Measurements from ENCODE around the gene OAS2. TPM values are rescaled to one million over a fixed set of nuclear protein-coding genes. Genes with fewer than 3 reads are reported as not detected.

Gene OAS2
- total RNA-seq, 1 experiment from 2014 or later: 1.3 TPM

DNA sequence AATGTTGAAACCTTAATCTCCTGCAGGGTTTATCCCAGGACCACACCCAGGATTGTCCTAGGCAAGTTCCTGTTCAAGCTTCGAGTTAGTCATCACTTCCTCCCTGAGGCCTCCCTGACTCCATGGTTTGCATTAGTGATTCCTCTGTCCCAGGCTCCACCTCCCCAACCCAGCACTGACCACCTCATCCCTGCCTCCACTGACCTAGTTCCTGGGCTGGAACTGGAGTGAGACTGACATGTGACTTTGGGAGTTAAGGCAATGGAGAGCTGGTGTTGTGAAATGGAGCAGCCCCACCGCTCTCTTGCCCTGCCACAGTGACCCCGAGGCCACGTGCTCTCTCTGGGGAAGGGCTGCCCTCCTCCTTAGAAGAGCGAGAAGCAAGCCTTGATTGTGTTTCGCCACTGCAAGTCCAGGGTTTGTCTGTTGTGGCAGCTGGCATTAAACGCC, 62.4 kb downstream of the OAS2 start:
- DNase-seq (ENCODE audit: low read depth, low spot score): peak; percentile 81
- in situ Hi-C loops (cut with HindIII; ENCODE audit: low pct_unique_long_range_greater_than_20kb, low sequenced_read_pairs): no loop called here

DNA sequence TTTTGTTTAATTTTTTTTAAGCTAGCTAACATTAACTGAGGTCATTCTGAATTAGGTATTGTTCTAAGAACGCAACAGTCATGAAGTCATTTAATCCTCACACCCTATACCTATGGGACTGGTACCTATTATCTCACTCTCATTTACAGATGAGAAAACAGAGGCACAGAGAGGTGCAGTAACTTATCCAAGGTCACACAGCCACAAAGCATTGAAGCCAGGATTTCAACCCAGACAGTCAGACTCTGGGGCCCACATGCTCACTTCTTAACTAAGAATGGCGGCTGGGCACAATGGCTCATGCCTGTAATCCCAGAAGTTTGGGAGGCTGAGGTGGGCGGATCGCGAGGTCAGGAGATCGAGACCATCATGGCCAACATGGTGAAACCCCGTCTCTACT, 63.2 kb downstream of the OAS2 start:
- DNase-seq (ENCODE audit: low read depth, low spot score): no peak
- in situ Hi-C loops (cut with HindIII; ENCODE audit: low pct_unique_long_range_greater_than_20kb, low sequenced_read_pairs): no loop called here

DNA sequence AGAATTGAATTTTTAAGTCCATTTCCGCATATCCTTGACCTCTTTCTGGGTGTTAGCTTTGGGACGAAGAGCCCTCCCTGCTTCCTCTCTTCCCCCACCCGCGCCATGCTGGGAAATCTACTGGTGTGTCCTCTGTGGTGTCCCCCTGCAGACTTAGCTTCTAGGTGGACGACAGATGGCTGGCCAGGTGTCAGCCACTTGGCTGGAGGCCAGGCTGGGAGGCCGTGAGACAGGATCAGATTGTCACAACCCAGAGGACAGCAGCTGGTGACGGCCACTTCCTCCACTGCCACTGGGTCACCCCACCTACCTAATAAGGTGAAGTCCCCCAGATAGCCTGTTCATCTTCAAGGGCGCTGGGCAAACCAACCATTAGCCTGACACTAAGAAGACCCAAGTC, 64.9 kb downstream of the OAS2 start:
- DNase-seq (ENCODE audit: low read depth, low spot score): no peak
- in situ Hi-C loops (cut with HindIII; ENCODE audit: low pct_unique_long_range_greater_than_20kb, low sequenced_read_pairs): no loop called here

DNA sequence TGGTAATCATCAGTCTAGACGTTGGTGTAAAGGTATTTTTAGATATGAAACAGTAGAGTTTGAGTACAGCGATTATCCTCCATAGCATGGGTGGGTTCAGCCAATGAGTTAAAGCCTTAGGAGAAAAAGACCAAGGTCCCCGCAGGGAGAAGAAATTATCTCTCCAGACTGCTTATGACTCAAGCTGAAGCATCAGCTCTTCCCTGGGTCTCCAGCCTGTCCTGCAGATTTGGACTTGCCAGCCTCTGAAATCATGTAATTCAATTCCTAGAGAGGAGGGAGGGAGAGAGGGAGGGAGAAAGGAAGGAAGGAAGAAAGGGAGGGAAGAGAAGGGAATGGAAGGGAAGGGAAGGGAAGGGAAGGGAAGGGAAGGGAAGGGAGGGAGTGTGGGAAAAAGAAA, 66.2 kb downstream of the OAS2 start:
- DNase-seq (ENCODE audit: low read depth, low spot score): no peak
- in situ Hi-C loops (cut with HindIII; ENCODE audit: low pct_unique_long_range_greater_than_20kb, low sequenced_read_pairs): no loop called here

DNA sequence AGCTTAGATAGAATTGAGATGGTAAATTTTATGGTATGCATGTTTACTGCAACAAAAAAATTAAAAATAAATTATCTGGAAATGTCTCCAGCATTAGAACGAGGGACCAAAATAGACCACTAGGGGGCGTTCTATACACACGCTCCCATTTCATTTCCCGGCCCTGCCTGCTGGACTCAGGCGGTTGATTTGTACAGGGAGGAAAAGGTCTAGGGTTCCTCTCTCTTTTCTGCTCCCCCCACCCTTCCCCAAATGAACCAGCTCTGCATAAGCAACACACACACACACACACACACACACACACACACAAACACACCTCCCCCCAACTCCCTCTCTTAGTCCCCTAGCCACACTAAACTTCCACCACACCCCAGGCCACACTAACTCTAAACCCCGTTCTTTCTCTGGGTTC, 70.4 kb downstream of the OAS2 start:
- in situ Hi-C loops (cut with HindIII; ENCODE audit: low pct_unique_long_range_greater_than_20kb, low sequenced_read_pairs): no loop called here
- peak; percentile 75 for DNase-seq (ENCODE audit: low read depth, low spot score)

DNA sequence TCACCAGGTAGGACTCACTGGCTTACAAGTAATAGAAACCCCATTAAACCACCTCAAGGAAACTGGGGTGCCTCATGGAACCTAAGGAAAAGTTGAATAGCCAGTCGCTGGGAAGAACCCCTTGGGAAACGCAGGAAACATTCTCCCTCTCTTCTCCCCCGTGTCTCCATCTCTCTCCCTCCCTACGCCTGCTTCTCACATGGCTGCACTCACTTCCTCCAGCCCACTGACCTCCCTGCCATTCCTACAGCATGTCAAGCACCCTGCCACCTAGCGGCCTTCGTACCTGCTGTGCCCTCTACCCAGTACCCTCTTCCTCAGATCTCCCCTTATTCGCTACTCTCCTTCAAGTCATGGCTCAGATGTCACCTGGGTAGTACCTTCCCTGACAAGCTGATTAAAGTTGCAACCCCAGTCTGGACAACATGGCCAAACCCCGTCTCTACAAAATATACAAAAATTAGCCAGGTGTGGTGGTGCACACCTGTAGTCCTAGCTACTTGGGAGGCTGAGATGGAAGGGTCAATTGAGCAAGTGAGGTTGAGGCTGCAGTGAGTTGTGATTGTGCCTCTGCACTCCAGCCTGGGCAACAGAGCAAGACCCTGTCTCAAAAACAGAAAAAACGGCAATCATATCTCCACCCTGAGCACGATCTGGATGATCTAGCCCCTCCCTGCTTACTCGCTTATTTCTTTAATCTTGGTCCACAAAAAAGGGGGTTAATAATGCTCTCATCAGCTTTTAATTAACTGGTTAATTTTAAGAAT, 71.8 kb downstream of the OAS2 start:
- in situ Hi-C loops (cut with HindIII; ENCODE audit: low pct_unique_long_range_greater_than_20kb, low sequenced_read_pairs): no loop called here
- DNase-seq (ENCODE audit: low read depth, low spot score): peak; percentile 70

DNA sequence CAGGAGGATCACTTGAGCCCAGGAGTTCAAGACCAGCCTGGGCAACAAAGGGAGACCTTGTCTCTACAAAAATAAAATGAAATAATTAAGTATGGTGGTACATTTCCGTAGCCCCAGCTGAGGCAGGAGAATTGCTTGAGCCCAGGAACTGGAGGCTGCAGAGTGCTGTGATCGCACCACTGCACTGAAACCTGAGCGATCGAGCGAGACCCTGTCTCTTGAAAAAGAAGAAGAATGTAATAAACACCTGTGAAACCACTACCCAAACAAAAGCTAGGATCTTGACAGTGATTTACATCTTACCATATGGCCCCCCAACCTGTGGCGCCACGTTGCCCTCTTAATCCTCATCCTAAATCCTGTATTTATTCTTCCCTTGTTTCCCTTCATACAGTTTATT, 72.5 kb downstream of the OAS2 start:
- no peak for DNase-seq (ENCODE audit: low read depth, low spot score)
- in situ Hi-C loops (cut with HindIII; ENCODE audit: low pct_unique_long_range_greater_than_20kb, low sequenced_read_pairs): no loop called here

DNA sequence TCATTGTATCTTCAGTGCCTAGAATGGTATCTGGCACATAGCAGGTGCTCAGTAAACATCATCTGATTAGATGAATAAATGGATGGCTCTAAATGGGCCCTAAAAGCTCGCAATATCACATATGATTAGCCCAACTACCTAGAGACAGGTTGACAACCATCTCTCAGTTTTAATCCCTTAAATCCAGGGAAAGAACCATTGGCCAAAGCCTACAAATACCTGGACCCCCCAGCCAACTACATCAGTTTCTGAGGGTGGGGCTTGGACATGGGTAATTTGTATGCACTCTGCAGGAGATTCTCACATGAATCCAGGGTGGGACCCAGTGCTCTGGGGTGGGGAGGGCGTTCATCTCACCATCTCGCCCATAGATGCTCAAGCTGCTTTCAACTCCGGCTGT, 73.4 kb downstream of the OAS2 start:
- in situ Hi-C loops (cut with HindIII; ENCODE audit: low pct_unique_long_range_greater_than_20kb, low sequenced_read_pairs): no loop called here
- DNase-seq (ENCODE audit: low read depth, low spot score): no peak

DNA sequence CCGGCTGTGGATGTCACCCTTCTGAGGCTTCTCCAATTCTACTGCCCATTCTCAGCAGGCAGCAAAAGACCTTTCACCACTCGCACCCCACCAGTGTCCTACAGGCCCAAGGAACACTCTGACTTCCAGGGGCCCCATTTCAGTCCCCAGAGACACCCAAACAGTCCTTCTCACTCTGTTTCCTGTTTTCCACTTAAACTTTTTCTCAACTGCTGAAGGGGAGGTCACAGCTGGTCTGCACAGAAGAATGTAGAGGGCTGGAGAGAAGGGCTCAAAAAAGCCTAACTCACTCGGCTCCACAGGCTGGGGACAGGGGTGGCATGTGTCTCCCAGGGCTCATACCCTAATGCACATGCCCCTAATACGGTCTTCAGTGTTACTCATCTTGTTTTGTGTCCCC, 74.0 kb downstream of the OAS2 start:
- DNase-seq (ENCODE audit: low read depth, low spot score): no peak
- in situ Hi-C loops (cut with HindIII; ENCODE audit: low pct_unique_long_range_greater_than_20kb, low sequenced_read_pairs): no loop called here

DNA sequence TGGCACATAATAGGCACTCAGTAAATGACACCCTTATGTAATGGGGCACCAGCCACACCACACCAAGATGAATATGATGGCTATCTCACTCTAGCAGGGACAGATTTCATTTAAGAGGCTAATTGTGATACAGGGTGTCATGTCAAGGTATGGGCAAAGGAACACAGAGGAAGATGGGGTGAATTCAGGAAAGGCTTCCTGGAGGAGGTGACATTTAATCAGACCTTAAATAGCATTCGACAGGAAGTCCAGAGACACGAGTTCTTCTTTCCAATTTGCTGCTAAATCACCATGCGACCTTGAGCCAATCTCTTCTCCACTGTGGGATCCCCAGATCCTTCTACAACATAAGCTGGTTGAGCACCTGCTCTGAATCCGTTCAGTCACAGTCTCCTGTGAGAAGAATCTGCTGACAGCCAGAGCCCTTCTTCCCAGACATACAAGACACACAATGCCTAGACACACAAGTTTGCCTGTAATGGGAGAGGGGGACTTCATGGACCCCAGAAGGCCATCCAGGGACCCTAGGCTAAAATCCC, 76.7 kb downstream of the OAS2 start:
- in situ Hi-C loops (cut with HindIII; ENCODE audit: low pct_unique_long_range_greater_than_20kb, low sequenced_read_pairs): no loop called here

DNA sequence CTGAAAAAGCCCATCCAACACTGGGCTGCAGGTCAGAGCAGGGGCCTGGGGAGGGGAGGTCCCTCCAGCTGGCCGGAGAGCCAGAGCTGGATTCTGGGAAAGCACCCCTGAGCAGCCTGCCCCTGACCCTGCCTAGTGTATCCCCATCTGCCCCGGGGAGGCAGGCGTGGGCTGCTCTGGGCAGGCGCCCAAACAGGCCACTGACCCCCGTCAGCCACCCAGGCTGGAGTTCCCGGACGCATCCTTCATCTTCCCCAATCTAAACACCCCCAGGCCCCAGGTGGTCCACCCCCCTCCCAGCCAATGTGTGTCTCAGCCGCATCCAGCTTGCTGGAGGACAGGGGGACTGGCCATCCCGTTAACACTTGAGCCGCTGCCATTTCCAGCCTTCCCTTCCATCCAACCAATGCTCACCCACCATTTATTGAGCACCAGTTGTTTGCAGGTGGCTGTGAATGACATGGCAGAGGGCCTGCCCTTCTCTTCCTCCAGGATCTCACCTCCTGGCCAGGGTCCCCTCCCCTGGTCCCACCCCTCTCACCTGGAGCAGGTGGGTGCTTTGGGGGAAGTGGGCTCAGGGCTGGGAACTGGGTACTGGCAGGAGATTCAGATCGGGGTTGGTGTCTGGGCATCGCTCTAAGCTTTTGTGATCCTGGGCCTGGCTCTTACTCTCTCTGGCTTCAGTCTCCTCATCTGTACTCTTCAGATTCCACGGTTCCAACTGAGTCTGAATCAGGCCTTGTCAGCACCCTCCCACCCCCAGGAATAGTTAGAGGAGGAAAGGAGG, 77.5 kb downstream of the OAS2 start:
- DNase-seq (ENCODE audit: low read depth, low spot score): no peak
- in situ Hi-C loops (cut with HindIII; ENCODE audit: low pct_unique_long_range_greater_than_20kb, low sequenced_read_pairs): no loop called here

More for the DNA sequence above, 76.7 kb downstream of the OAS2 start:
- no peak for DNase-seq (ENCODE audit: low read depth, low spot score)

DNA sequence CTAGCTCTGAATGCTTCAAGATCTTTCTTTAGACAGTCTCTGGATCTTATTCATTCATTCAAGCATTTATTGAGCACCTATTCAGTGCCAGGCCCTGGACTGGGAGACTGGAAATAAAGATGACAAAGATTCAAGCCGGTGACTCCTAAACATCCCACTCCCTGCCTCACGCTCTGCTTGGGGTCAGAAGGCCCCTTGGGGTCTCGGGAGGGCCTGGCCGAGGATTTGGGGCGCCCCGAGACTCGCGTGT, 78.0 kb downstream of the OAS2 start:
- in situ Hi-C loops (cut with HindIII; ENCODE audit: low pct_unique_long_range_greater_than_20kb, low sequenced_read_pairs): no loop called here
- DNase-seq (ENCODE audit: low read depth, low spot score): no peak

DNA sequence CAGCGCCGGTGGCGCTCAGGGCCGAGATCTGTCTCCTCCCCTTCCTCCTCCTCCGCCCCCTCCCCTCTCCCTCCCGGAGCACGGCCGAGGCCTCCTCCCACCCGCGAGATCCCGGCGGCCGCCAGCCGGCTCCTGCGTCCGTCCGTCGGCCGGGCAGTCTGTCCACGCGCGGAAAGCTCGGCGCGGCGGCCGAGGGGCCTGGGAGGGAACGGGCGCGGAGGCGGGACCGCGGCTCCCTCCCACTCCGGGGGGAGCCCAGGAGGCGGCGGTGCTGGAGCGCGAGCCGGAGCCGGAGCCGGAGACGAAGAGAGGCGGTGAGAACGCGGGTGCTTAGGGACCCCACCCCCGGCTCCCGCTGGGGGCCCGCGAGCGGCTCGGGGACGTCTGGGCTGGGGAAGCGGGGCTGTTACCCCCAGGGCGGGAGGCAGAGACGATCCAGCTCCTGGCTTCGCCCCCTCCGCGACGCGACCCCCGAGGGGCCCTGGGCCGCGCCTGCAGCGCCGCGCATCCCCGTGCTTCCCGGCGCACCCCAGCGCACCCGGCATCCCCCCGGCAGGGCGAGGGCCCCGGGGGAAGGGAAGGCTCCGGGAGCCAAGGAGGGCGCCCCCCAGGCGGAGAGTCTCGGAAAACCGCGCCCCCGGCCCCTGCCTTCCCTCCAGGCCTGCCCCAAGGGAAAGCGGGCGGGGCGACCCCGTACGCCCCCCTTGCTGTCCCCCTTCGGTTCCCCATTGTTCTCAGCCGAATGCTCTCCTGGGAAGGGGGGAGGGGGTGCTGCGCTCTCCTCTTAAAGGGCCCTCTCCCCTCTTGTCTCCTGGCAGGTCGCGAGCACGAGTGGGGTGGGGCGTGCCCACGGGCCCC, 78.5 kb downstream of the OAS2 start, which contains the start of gene DTX1:
Gene DTX1 (plus strand): TSS at position 100 of the 858 bp plus-strand sequence. CDS start 1,463 bp downstream, outside the sequence.
- in situ Hi-C loops (cut with HindIII; ENCODE audit: low pct_unique_long_range_greater_than_20kb, low sequenced_read_pairs): no loop called here
- DNase-seq (ENCODE audit: low read depth, low spot score): no peak

DNA sequence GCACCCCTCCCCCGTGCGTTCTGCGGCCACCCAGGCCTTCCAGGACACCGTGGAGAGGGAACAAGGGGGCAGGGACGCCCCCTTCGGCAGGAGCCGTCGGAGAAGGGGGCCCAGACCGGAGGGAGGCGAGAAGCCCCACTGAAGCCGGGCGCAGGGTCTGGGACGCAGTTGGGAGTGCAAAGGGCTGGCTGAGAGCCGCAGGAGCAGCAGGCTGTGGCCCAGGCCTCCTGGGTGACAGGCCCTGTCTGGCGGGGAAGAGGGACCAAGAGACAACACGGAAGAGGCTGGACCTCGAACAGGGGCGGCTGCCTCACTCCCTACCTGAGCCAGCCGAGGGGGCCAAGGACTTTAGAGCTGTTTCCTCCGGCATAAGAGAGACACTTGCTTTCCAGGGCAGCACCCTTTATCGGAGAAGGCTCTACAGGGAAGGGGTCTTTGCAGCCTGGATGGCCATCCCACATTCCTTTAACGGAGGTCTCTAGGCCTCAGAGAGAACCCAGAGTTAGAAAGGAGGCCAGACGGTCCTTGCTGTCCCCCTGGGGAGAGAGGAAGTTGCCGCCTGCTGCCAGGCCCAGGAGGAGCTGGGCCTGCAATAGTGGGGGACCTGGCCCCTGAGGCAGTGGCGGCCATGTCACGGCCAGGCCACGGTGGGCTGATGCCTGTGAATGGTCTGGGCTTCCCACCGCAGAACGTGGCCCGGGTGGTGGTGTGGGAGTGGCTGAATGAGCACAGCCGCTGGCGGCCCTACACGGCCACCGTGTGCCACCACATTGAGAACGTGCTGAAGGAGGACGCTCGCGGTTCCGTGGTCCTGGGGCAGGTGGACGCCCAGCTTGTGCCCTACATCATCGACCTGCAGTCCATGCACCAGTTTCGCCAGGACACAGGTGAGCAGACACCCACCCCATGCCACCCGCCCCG, 79.5 kb downstream of the OAS2 start:
- DNase-seq (ENCODE audit: low read depth, low spot score): no peak
- in situ Hi-C loops (cut with HindIII; ENCODE audit: low pct_unique_long_range_greater_than_20kb, low sequenced_read_pairs): no loop called here

DNA sequence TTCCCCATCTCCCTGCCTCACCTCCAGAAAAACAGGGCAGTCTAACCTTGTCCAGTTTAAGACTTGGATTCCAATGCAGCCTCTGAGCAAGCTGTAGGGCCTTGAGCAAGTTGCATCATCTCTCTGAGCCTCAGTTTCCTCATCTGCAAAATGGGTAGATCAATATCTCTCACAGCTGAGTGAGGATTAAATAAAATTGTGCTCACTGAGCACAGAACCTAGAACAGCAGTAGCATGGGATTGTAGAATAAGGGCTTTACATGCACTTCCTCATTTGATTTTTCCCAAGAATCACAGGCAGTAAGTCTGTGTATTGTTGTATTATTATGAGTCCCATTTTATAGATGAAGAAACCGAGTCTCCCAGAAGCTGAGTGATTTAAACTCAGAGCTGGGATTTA, 80.2 kb downstream of the OAS2 start:
- no peak for DNase-seq (ENCODE audit: low read depth, low spot score)
- in situ Hi-C loops (cut with HindIII; ENCODE audit: low pct_unique_long_range_greater_than_20kb, low sequenced_read_pairs): no loop called here

DNA sequence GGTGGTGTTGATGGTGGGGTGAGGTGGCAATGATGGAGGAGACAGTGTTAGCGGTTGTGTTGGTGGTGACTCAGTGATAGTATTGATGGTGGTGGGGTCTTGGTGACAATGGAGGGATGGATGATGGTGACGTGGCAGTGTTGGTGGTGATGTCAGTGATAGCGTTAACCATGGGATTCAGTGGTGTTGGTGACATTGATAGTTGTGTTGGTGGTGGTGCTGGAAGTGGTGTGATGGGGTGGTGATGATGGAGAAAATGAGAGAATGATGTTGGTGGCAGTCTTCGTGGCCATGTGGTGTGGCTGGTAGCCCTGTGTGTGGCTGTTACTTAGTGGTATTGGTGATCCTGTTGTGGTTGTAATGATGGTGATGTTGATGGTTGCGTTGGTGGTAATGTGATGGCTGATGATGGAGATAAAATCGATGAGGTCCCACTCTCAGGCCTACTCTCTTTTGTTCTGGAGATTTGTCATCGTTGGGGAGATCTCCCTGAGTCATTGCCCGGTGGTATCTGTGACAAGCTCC, 80.8 kb downstream of the OAS2 start:
- in situ Hi-C loops (cut with HindIII; ENCODE audit: low pct_unique_long_range_greater_than_20kb, low sequenced_read_pairs): no loop called here
- DNase-seq (ENCODE audit: low read depth, low spot score): no peak

All from SK-MEL-5 (cell line).